Heart right ventricle (tissue), 16 donors: ENCODE results near the gene PANX1. TPM values are rescaled to one million over a fixed set of nuclear protein-coding genes. Genes with fewer than 3 reads are reported as not detected.

ENCODE experiments used
- ATAC-seq, 8 donors: fragments of 200-7000 bp; cut with Tn5 transposase; one replicate each; pipeline ENCODE4 v1.9.1; 2020; ENCODE audit warnings: mild to moderate bottlenecking in 8 of 8, moderate library complexity in 8 of 8, moderate number of reproducible peaks in 1 of 8
- DNase-seq, 2 donors: peaks; one replicate each; pipeline ENCODE4 v3.0.0-alpha.2; 2020
- H3K27ac ChIP-seq, 10 donors: fragments of 200-600 bp; sonication (generic) in 2 of 10; one replicate each; pipeline versions ENCODE4 v1.5.0 to v1.8.0; 2020 to 2022; ENCODE audit warnings: mild to moderate bottlenecking in 3 of 10
- H3K27me3 ChIP-seq, 7 donors: fragments of 200-600 bp; one replicate each; pipeline ENCODE4 v1.8.0; 2021 to 2022; ENCODE audit warnings: mild to moderate bottlenecking in 2 of 7
- H3K36me3 ChIP-seq, 9 donors: fragments of 200-600 bp; sonication (generic) in 1 of 9; one replicate each; pipeline versions ENCODE4 v1.5.0 to v1.8.0; 2020 to 2022; ENCODE audit warnings: mild to moderate bottlenecking in 2 of 9
- H3K4me1 ChIP-seq, 9 donors: fragments of 200-600 bp; sonication (generic) in 1 of 9; one replicate each; pipeline versions ENCODE4 v1.5.0 to v1.8.0; 2020 to 2022; ENCODE audit warnings: mild to moderate bottlenecking in 4 of 9
- H3K4me3 ChIP-seq, 10 donors: fragments of 200-600 bp; sonication (generic) in 2 of 10; one replicate each; pipeline versions ENCODE4 v1.5.0 to v1.8.0; 2020 to 2022; ENCODE audit warnings: mild to moderate bottlenecking in 7 of 10, moderate library complexity in 2 of 10
- H3K9me3 ChIP-seq, 11 donors: fragments of 200-600 bp in 10 of 11; sonication (generic) in 2 of 11; one replicate each; pipeline versions ENCODE4 v1.5.0 to v1.8.0; 2013 to 2022; ENCODE audit warnings: mild to moderate bottlenecking in 2 of 11, control low read depth in 1 of 11, moderate library complexity in 1 of 11
- CTCF ChIP-seq, 9 donors: fragments of 200-600 bp; sonication (generic) in 2 of 9; IDR thresholded peaks; one replicate each; pipeline versions ENCODE4 v1.5.0 to v1.8.0; 2021 to 2022; ENCODE audit warnings: antibody characterized with exemption in 9 of 9, mild to moderate bottlenecking in 5 of 9, moderate library complexity in 1 of 9
- WGBS, 2 donors: extraction: QIAGEN DNeasy Blood & Tissue Kit; methylation state at CpG; one replicate each; pipeline ENCODE4 v1.1.7; 2013; ENCODE audit warnings: inconsistent platforms in 1 of 2; 5-methylcytosine and 5-hydroxymethylcytosine counted together
- intact Hi-C, 10 donors: fragments of 100-400 bp; cut with DNase I; formaldehyde crosslinking; loops; one replicate each; pipeline versions ENCODE4 v1.11.1 to v1.14.2; 2022
- polyA plus RNA-seq, 2 donors: library from polyadenylated mRNA; stranded (reverse); fragments of 200-250 nt; gene quantifications; one replicate each; pipeline ENCODE4 v1.2.3, GENCODE V29; 2013
- total RNA-seq, 10 donors: library from RNA; stranded (reverse); fragmentation: NEBNext Ultra II Directional in 3 of 10; extraction: Animal tissue kit (Norgen Biotek cat#: 25700) in 3 of 10; gene quantifications; one replicate each; pipeline versions ENCODE4 v1.2.1 to v1.2.4, GENCODE V29; 2021 to 2023
- donor health status: Arrhythmogenic right ventricular cardiomyopathy.
- donor health status: ischemic (EF 13 %, LVEDD 7.1; RV severe dilation, severe dysfunction).
- donor health status: healthy with polysubstance abuse.
- donor health status: DM: no; HTN: yes; CAD: no.
- donor health status: DM: no; HTN: no; CAD: no.
- donor health status: ischemic (EF 25% LVEDD 6.9; RV normal size, moderate dysfunction).
- donor health status: ischemic (EF 25% LVEDD 5.7; RV mildly dilated, moderate dysfunction).
- donor health status: healthy.
- donor health status: DM: yes; HTN: yes; CAD: no.
- donor health status: Ischemic cardiomyopathy.
- donor health status: ischemic (EF 35%, LVEDD 5.7; RV mildly dilated, moderate dysfunction).
- donor health status: nonischemic (EF 11% LVEDD 7.7; RV severe dilation, severe dysfunction).
- donor health status: DM: yes; HTN: yes; CAD: no.
- donor health status: PGD.
- donor health status: ischemic (EF 29% LVEDD 5.4; RV normal size, mild dysfunction).
- donor health status: nonischemic (EF 23%, LVEDD 6.1; RV moderate dilation, normal function).

PANX1 gene
- total and polyA plus RNA-seq, 12 donors, result 4.4 to 42.4 (median 19.3) TPM

- DNase-seq (no peak), ATAC-seq (no peak)
- H3K27ac ChIP-seq, result no peak overlapping the region
- no peak overlapping the region for H3K4me3 ChIP-seq
- intact Hi-C loops, result no loop called here
- H3K4me1 ChIP-seq, result no peaks in the 10 kb centered on the region
- H3K36me3 ChIP-seq, result no peaks in the 10 kb centered on the region
- H3K9me3 ChIP-seq, result peaks cover 0 to 13% (median 0%) of the 10 kb centered on the region in 11 donors
- no peaks in the 10 kb centered on the region for H3K27me3 ChIP-seq
- 79 to 82% methylated on average over 3 of the region's 3 CpGs for WGBS, 2 donors
- no peak for TF ChIP-seq CTCF (IDR thresholded peaks at IDR 0.05)
These were observed 74.4 kb downstream of the PANX1 start for GRCh38 chr11:94203070-94203469.

GRCh38 chr11:94211261-94211830 lies 82.7 kb downstream of the PANX1 start:
- peaks cover 0 to 22% (median 0%) of the 10 kb centered on the region in 11 donors for H3K9me3 ChIP-seq
- H3K27ac ChIP-seq, result no peak overlapping the region
- ATAC-seq, result no peak
- H3K4me1 ChIP-seq, result no peaks in the 10 kb centered on the region
- no peaks in the 10 kb centered on the region for H3K27me3 ChIP-seq
- no peak for DNase-seq
- H3K4me3 ChIP-seq, result no peak overlapping the region
- WGBS, 2 donors, result 63 to 67% methylated on average over 2 of the region's 2 CpGs
- no peak for TF ChIP-seq CTCF (IDR thresholded peaks at IDR 0.05)
- intact Hi-C loops, result no loop called here
- H3K36me3 ChIP-seq, result no peaks in the 10 kb centered on the region

GRCh38 chr11:94212898-94213297 lies 84.3 kb downstream of the PANX1 start:
- Histone ChIP-seq H3K9me3 (peaks cover 0 to 19% (median under 1%) of the 10 kb centered on the region in 11 donors), H3K4me1 (no peaks in the 10 kb centered on the region), H3K4me3 (no peak overlapping the region), H3K27ac (no peak overlapping the region), H3K36me3 (no peaks in the 10 kb centered on the region), H3K27me3 (no peaks in the 10 kb centered on the region)
- DNase-seq, result no peak
- ATAC-seq, result peak in 1 of 8 donors; percentile 64
- no peak for TF ChIP-seq CTCF (IDR thresholded peaks at IDR 0.05)
- intact Hi-C loops, result no loop called here
- WGBS, 2 donors, result 61 to 66% methylated on average over 2 of the region's 2 CpGs

- ATAC-seq (no peak), DNase-seq (no peak)
- intact Hi-C loops, result no loop called here
- H3K27ac ChIP-seq, result no peak overlapping the region
- H3K27me3 ChIP-seq, result no peaks in the 10 kb centered on the region
- peaks cover 0 to 30% (median 14%) of the 10 kb centered on the region in 11 donors for H3K9me3 ChIP-seq
- TF ChIP-seq CTCF (IDR thresholded peaks at IDR 0.05), result no peak
- H3K36me3 ChIP-seq, result no peaks in the 10 kb centered on the region
- H3K4me1 ChIP-seq, result no peaks in the 10 kb centered on the region
- H3K4me3 ChIP-seq, result no peak overlapping the region
- 56 to 78% methylated on average over 1 of the region's 1 CpG for WGBS, 2 donors
These were observed 89.1 kb downstream of the PANX1 start for GRCh38 chr11:94217705-94218104.
